Fibroblast of skin of scalp (primary cell): Measurements from ENCODE around the gene MYO15B.

ENCODE experiments used
- DNase-seq: peaks from one replicate; pipeline ENCODE4 v3.0.0-alpha.2; 2013

Gene MYO15B

DNA sequence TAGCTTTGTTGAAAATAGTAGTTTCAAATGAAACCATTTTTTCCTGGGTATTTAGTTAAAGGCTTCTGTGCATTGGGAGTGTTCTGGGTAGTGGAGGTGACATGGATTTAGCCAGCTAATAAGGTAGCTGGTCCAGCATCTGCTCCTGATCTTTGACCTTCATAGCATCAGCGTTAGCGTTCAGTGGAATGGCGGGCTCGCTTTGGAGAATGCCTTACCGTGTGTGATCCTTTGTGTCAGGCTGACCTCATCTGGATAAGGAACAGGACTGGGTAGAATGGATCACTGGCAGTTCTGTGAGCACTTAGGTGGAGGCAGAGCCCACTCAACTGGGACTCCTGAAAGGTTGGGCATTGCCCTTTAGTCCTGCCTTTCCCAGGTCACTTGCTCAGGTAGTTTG, 83.3 kb downstream of the MYO15B start:
- no peak for DNase-seq

DNA sequence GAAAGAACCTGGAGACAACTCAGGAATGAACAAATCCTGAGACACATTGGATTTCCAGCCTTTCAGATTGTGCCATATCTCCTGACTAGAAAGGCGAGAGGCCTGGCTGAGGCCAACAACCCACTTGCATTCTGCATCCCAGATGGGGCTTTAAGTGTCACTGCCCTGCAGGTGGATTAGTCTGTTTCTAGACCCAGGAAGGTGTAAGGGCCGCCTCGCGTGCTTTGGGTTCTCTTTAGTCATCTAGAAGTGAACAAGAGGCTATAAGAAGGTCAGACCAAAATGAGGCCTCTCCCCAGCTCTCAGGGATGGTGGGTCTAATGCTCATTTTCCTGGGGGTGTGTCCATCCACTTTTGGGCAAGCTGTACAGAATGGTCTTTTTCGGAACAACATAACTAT, 84.4 kb downstream of the MYO15B start:
- DNase-seq: no peak

DNA sequence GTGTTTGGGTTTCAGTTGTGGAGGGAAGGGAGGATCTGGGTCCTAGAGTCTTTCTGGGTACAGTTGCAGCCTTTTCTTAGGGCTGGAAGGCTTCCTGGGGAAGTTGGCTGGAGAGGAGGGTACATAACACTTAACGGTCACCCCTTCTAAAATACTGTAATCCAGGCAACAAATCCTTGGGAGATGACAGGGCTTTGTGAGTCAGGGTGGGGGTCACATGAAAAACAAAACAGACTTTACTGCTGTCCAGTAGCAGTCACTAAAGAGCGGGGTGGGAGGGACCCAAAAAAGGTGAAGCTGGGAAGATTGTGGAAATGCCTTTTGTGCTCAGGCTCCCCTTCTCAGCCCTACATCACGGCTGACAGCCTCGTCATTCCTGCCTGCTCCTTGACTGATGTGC, 85.9 kb downstream of the MYO15B start:
- no peak for DNase-seq
